ENCODE measurements around the gene RTP5. TPM values are rescaled to one million over a fixed set of nuclear protein-coding genes. Genes with fewer than 3 reads are reported as not detected.
"Not testable (repeated sequence)": the region's sequence is repeated elsewhere in the genome, so short reads cannot be mapped to it uniquely, and the experiment has no call there.

Gene RTP5
- polyA plus RNA-seq, 1 of the 3 experiments (the other 2 are of a cell fraction): not detected

DNA sequence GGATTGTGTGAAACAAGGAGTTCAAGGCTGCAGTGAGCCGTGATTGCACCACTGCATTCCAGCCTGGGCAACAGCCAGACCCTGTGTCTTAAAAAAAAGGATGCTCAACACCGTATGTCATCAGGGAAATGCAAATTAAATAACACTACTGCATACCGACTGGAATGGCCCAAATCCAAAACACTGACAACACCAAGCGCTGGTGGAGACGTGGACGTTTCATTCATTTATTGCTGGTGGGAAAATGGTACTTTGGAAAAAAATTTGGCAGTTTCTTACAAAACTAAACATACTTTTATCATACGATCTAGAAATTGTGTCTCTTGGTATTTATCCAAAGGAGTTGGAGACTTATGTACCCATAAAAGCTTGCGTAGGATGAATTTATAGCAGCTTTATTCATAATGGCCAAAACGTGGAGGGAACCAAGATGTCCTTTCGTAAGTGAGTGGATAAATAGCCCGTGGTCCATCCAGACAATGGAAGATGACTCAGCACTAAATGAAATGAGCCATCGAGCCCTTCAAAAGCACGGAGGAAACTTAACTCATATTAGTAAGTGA lies 36.3 kb upstream of the RTP5 start:
- peaks cover 0 to 4% of the 10 kb centered on the region in 2 experiments; a peak in 1 of 4 replicates for H3K4me1 ChIP-seq (ENCODE audit: control insufficient read depth in 1 of 2, insufficient read depth in 2 of 2, low read depth in 1 of 2, low read length in 1 of 2)
- no peak for DNase-seq
- no peaks in the 10 kb centered on the region for H4K20me1 ChIP-seq (ENCODE audit: insufficient read depth)
- H3K4me2 ChIP-seq: no peak overlapping the region
- no peak overlapping the region for H2AFZ ChIP-seq (ENCODE audit: low read depth)
- H3K4me3 ChIP-seq (ENCODE audit: low read depth in 2 of 2, low read length in 1 of 2): no peak overlapping the region
- H3K9me3 ChIP-seq: no peaks in the 10 kb centered on the region
- no peaks in the 10 kb centered on the region for H3K36me3 ChIP-seq (replicated peaks in 1 of 2; ENCODE audit: control insufficient read depth in 1 of 2, insufficient read depth in 2 of 2, low read length in 1 of 2)
- POLR2A ChIA-PET: no interaction called here
- no peaks in the 10 kb centered on the region for H3K79me2 ChIP-seq (ENCODE audit: insufficient read depth)
- WGBS (ENCODE audit: low lambda C conversion rate): 55% methylated on average over 13 of the region's 13 CpGs
- CTCF ChIA-PET: interaction anchor here (0.7 kb wide), 1 partner anchor 125 kb away, joined by 3 read pairs; no protein-coding TSS in a partner anchor
- no peaks in the 10 kb centered on the region for H3K27me3 ChIP-seq (ENCODE audit: insufficient read depth)
- TF ChIP-seq CHD2 (IDR thresholded peaks at IDR 0.05; ENCODE audit: low read length, partially characterized antibody): no peak
- no peak for TF ChIP-seq GATA2 (CRISPR knock-in tag; IDR thresholded peaks at IDR 0.05)
- TF ChIP-seq, protein P1, sequence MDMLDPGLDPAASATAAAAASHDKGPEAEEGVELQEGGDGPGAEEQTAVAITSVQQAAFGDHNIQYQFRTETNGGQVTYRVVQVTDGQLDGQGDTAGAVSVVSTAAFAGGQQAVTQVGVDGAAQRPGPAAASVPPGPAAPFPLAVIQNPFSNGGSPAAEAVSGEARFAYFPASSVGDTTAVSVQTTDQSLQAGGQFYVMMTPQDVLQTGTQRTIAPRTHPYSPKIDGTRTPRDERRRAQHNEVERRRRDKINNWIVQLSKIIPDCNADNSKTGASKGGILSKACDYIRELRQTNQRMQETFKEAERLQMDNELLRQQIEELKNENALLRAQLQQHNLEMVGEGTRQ (IDR thresholded peaks at IDR 0.05; ENCODE audit: borderline replicate concordance, low read depth, low read length): no peak
- no peak for TF ChIP-seq YY1 (IDR thresholded peaks at IDR 0.05; ENCODE audit: low read depth)
- TF ChIP-seq, protein P2, sequence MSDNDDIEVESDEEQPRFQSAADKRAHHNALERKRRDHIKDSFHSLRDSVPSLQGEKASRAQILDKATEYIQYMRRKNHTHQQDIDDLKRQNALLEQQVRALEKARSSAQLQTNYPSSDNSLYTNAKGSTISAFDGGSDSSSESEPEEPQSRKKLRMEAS (IDR thresholded peaks at IDR 0.05; ENCODE audit: low read depth): no peak
- TF ChIP-seq POLR2AphosphoS5 (IDR thresholded peaks at IDR 0.05; ENCODE audit: low read depth, low read length): no peak
- no peak for TF ChIP-seq RAD21 (IDR thresholded peaks at IDR 0.05; ENCODE audit: low read length)
- no peak for TF ChIP-seq RCOR1 (IDR thresholded peaks at IDR 0.05; ENCODE audit: low read length)
- TF ChIP-seq EZH2phosphoT487 (IDR thresholded peaks at IDR 0.05; ENCODE audit: borderline replicate concordance, low read depth): no peak
- TF ChIP-seq GABPA (IDR thresholded peaks at IDR 0.05; ENCODE audit: low read depth): no peak
- H3F3A ChIP-seq (replicated peaks; ENCODE audit: insufficient read depth): no peaks in the 10 kb centered on the region
- H3K9ac ChIP-seq: no peak overlapping the region
- H3K27ac ChIP-seq (ENCODE audit: low read depth in 2 of 2, low read length in 1 of 2): no peak overlapping the region
- no peaks in the 10 kb centered on the region for H3K9me2 ChIP-seq

DNA sequence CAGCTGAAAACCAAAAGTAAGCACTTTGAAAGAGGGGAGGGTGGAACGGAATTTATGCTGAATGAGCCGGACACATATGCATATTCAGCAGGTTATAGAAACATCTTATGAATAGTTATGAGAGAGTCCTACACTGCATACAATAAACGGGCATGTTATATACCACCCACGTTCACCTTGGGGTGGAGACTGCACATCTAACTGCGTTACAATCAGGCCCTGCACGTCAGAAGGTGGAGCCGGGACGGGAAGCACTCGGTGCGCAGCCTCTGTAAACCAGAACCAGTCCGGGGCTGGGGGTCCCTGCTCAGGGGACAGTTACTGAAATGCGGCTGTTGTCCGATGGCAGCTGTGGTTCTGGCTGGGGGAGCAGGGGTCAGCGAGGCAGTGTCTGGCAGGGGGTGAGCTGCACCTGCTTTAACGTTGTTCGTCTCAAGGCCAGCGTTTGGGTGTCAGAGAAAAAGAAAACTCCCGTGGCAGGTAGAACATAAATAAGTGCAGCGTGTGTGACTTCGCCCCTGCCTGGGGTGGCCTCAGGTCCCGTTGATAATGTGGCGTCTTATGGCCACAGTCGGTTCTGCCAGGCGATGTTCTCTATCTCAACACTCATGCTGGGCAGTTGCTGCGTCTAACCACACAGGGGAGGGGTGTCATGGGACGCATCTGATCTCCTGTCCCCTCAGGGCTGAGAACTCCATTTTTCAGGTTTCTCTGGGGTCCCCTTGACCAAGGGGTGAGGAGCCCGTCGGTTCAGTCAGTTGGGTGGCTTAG lies 35.6 kb upstream of the RTP5 start:
- H3K9me2 ChIP-seq; H3K4me1 ChIP-seq (ENCODE audit: control insufficient read depth in 1 of 2, insufficient read depth in 2 of 2, low read depth in 1 of 2, low read length in 1 of 2); H3K36me3 ChIP-seq (replicated peaks in 1 of 2; ENCODE audit: control insufficient read depth in 1 of 2, insufficient read depth in 2 of 2, low read length in 1 of 2); H3K9me3 ChIP-seq; H3K79me2 ChIP-seq (ENCODE audit: insufficient read depth); H3K27me3 ChIP-seq (ENCODE audit: insufficient read depth); H4K20me1 ChIP-seq (ENCODE audit: insufficient read depth); H3F3A ChIP-seq (replicated peaks; ENCODE audit: insufficient read depth); H3K27ac ChIP-seq (ENCODE audit: low read depth in 2 of 2, low read length in 1 of 2); H3K4me2 ChIP-seq; H3K9ac ChIP-seq; POLR2A ChIA-PET; H3K4me3 ChIP-seq (ENCODE audit: low read depth in 2 of 2, low read length in 1 of 2); H2AFZ ChIP-seq (ENCODE audit: low read depth); DNase-seq: not testable (repeated sequence)
- 81% methylated on average over 24 of the region's 28 CpGs for WGBS (ENCODE audit: low lambda C conversion rate)
- CTCF ChIA-PET: interaction anchor here (0.7 to 1.5 kb wide), 4 partner anchors 10 to 125 kb away, joined by 3 to 5 read pairs (median 3); no protein-coding TSS in a partner anchor
